ENCODE results near the gene STARD5. TPM values are rescaled to one million over a fixed set of nuclear protein-coding genes. Genes with fewer than 3 reads are reported as not detected.

Gene STARD5
- total and polyA plus RNA-seq, 4 donors, result 1.1 to 47.0 (median 35.7) TPM

DNA sequence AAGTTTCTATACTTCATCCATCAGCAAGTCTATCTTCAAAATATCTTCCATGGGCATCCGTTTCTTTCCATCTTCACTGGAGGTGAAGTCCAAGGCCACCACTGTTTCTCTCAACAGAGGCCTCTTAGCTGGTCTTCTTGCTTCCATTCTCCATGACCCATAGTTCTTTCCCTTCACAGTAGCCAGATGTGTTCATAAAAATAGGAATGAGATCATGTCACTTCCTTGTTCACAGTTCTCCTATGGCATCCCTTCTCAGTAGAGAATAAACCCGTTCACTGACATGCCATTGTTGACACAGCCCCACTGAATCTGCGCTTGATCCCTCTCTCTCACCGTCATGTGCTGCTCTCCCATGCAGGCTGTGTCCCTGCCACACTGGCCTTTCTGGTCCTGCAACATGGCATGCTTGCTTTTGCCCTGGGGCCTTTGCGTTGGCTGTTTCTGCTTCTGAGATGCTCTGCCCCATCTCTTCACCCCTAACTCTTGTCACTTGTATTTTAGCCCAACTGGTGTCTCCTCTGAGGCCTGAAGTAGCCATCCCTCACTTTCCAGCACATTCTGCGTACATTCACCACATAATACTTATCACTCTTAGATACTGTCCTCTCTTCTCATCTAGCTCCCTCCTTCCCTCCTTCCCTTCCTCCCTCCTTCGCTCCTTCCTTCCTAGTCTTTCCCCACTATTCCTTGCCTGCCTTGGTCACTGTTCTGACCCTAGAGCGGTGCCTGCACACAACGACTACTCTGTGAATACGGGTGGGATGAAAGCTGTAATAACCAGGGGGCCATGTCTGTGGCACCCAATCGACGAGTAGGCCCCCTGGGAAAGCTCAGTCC, 42.0 kb downstream of the STARD5 start:
- DNase-seq (ENCODE audit: low spot score), result no peak
- WGBS, result 96% methylated on average over 12 of the region's 12 CpGs
- Histone ChIP-seq H3K4me1 (ENCODE audit: control insufficient read depth in 4 of 4, insufficient read depth in 4 of 4, low read length in 3 of 4) (peaks cover 7 to 22% (median 13%) of the 10 kb centered on the region in 4 donors), H3K9me3 (ENCODE audit: control insufficient read depth in 4 of 4, low read length in 3 of 4) (no peaks in the 10 kb centered on the region), H3K27ac (ENCODE audit: low read depth in 1 of 2, low read length in 2 of 2) (no peak overlapping the region), H3K9ac (ENCODE audit: low read depth in 1 of 2, low read length in 2 of 2) (no peak overlapping the region), H3K4me3 (ENCODE audit: low read depth in 1 of 3, low read length in 3 of 3) (no peak overlapping the region), H3K36me3 (ENCODE audit: control insufficient read depth in 4 of 4, insufficient read depth in 3 of 4, low read depth in 1 of 4, low read length in 3 of 4) (no peaks in the 10 kb centered on the region), H3K27me3 (ENCODE audit: control insufficient read depth in 4 of 4, insufficient read depth in 4 of 4, low read length in 3 of 4) (no peaks in the 10 kb centered on the region)
- TF ChIP-seq FOXA1 (IDR thresholded peaks at IDR 0.05), result no peak
- no peak for TF ChIP-seq SP1 (IDR thresholded peaks at IDR 0.05)
- TF ChIP-seq, protein P1, sequence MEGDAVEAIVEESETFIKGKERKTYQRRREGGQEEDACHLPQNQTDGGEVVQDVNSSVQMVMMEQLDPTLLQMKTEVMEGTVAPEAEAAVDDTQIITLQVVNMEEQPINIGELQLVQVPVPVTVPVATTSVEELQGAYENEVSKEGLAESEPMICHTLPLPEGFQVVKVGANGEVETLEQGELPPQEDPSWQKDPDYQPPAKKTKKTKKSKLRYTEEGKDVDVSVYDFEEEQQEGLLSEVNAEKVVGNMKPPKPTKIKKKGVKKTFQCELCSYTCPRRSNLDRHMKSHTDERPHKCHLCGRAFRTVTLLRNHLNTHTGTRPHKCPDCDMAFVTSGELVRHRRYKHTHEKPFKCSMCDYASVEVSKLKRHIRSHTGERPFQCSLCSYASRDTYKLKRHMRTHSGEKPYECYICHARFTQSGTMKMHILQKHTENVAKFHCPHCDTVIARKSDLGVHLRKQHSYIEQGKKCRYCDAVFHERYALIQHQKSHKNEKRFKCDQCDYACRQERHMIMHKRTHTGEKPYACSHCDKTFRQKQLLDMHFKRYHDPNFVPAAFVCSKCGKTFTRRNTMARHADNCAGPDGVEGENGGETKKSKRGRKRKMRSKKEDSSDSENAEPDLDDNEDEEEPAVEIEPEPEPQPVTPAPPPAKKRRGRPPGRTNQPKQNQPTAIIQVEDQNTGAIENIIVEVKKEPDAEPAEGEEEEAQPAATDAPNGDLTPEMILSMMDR (IDR thresholded peaks at IDR 0.05; ENCODE audit: low read depth, low read length, missing input control), result no peak

DNA sequence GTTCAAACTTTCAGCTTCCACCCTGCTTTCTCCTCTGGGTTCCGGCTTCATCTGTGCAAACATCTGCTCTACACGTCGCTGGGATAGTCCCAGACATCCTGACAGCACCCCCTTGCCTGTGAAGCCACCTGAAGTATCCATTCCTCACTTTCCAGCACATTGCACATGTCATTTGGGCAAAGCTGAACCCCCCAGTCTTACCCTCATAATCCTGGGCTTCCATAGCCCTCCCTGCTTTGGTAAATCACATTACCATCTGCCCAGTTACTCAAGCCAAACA, 42.5 kb downstream of the STARD5 start:
- 97% methylated on average over 3 of the region's 3 CpGs for WGBS
- no peak for TF ChIP-seq FOXA1 (IDR thresholded peaks at IDR 0.05)
- no peak for TF ChIP-seq FOXA2 (IDR thresholded peaks at IDR 0.05)
- TF ChIP-seq JUND (IDR thresholded peaks at IDR 0.05), result no peak
- TF ChIP-seq GABPA (IDR thresholded peaks at IDR 0.05 in 1 of 2, conservative IDR thresholded peaks at IDR 0.05 in 1 of 2), result no peak
- TF ChIP-seq HNF4G (IDR thresholded peaks at IDR 0.05), result no peak
- TF ChIP-seq YY1 (IDR thresholded peaks at IDR 0.05), result no peak
- TF ChIP-seq SP1 (IDR thresholded peaks at IDR 0.05), result no peak
- TF ChIP-seq EGR1 (IDR thresholded peaks at IDR 0.05; ENCODE audit: low read depth in 2 of 2), result no peak
- no peak for TF ChIP-seq TAF1 (conservative IDR thresholded peaks at IDR 0.05)
- TF ChIP-seq, protein P1 (IDR thresholded peaks at IDR 0.05; ENCODE audit: low read depth, low read length, missing input control), result no peak
- TF ChIP-seq HNF4A (conservative IDR thresholded peaks at IDR 0.05), result no peak
- TF ChIP-seq, protein P2, sequence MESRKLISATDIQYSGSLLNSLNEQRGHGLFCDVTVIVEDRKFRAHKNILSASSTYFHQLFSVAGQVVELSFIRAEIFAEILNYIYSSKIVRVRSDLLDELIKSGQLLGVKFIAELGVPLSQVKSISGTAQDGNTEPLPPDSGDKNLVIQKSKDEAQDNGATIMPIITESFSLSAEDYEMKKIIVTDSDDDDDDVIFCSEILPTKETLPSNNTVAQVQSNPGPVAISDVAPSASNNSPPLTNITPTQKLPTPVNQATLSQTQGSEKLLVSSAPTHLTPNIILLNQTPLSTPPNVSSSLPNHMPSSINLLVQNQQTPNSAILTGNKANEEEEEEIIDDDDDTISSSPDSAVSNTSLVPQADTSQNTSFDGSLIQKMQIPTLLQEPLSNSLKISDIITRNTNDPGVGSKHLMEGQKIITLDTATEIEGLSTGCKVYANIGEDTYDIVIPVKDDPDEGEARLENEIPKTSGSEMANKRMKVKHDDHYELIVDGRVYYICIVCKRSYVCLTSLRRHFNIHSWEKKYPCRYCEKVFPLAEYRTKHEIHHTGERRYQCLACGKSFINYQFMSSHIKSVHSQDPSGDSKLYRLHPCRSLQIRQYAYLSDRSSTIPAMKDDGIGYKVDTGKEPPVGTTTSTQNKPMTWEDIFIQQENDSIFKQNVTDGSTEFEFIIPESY (IDR thresholded peaks at IDR 0.05), result no peak
- no peak for TF ChIP-seq NR2F2 (IDR thresholded peaks at IDR 0.05)
- TF ChIP-seq, protein P3, sequence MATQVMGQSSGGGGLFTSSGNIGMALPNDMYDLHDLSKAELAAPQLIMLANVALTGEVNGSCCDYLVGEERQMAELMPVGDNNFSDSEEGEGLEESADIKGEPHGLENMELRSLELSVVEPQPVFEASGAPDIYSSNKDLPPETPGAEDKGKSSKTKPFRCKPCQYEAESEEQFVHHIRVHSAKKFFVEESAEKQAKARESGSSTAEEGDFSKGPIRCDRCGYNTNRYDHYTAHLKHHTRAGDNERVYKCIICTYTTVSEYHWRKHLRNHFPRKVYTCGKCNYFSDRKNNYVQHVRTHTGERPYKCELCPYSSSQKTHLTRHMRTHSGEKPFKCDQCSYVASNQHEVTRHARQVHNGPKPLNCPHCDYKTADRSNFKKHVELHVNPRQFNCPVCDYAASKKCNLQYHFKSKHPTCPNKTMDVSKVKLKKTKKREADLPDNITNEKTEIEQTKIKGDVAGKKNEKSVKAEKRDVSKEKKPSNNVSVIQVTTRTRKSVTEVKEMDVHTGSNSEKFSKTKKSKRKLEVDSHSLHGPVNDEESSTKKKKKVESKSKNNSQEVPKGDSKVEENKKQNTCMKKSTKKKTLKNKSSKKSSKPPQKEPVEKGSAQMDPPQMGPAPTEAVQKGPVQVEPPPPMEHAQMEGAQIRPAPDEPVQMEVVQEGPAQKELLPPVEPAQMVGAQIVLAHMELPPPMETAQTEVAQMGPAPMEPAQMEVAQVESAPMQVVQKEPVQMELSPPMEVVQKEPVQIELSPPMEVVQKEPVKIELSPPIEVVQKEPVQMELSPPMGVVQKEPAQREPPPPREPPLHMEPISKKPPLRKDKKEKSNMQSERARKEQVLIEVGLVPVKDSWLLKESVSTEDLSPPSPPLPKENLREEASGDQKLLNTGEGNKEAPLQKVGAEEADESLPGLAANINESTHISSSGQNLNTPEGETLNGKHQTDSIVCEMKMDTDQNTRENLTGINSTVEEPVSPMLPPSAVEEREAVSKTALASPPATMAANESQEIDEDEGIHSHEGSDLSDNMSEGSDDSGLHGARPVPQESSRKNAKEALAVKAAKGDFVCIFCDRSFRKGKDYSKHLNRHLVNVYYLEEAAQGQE (IDR thresholded peaks at IDR 0.05), result no peak
- TF ChIP-seq, protein P4, sequence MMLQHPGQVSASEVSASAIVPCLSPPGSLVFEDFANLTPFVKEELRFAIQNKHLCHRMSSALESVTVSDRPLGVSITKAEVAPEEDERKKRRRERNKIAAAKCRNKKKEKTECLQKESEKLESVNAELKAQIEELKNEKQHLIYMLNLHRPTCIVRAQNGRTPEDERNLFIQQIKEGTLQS (IDR thresholded peaks at IDR 0.05), result no peak
- no peak for TF ChIP-seq RXRA (IDR thresholded peaks at IDR 0.05)
- H3K4me1 ChIP-seq (ENCODE audit: control insufficient read depth in 4 of 4, insufficient read depth in 4 of 4, low read length in 3 of 4), result peaks cover 7 to 23% (median 14%) of the 10 kb centered on the region in 4 donors
- H3K36me3 ChIP-seq (ENCODE audit: control insufficient read depth in 4 of 4, insufficient read depth in 3 of 4, low read depth in 1 of 4, low read length in 3 of 4), result no peaks in the 10 kb centered on the region
- H3K4me3 ChIP-seq (ENCODE audit: low read depth in 1 of 3, low read length in 3 of 3), result no peak overlapping the region
- no peaks in the 10 kb centered on the region for H3K9me3 ChIP-seq (ENCODE audit: control insufficient read depth in 4 of 4, low read length in 3 of 4)
- H3K9ac ChIP-seq (ENCODE audit: low read depth in 1 of 2, low read length in 2 of 2), result no peak overlapping the region
- H3K27me3 ChIP-seq (ENCODE audit: control insufficient read depth in 4 of 4, insufficient read depth in 4 of 4, low read length in 3 of 4), result no peaks in the 10 kb centered on the region
- DNase-seq (ENCODE audit: low spot score), result no peak
- H3K27ac ChIP-seq (ENCODE audit: low read depth in 1 of 2, low read length in 2 of 2), result no peak overlapping the region
